TTC549 (cell line): ENCODE results near the gene JAG2.

Experiments used
- FAIRE-seq: peaks from 2 replicates; lab custom pipeline; 2012; peaks lifted over from hg19 to GRCh38; lab: Jason Lieb, UNC

The JAG2 gene

GRCh38 chr14:105181549-105182295 lies 13.1 kb upstream of the JAG2 start:
- FAIRE-seq: no peak

GRCh38 chr14:105180592-105181548 lies 12.3 kb upstream of the JAG2 start, which contains the start of gene NUDT14:
Gene NUDT14 (minus strand): TSS chr14:105181312. CDS start chr14:105181209, 103 bp downstream.
- FAIRE-seq: no peak

- no peak for FAIRE-seq
Measured at GRCh38 chr14:105179191-105179590, 10.6 kb upstream of the JAG2 start.

GRCh38 chr14:105178868-105179140 lies 10.2 kb upstream of the JAG2 start:
- FAIRE-seq: no peak

GRCh38 chr14:105178069-105178867 lies 9.7 kb upstream of the JAG2 start:
- FAIRE-seq: no peak

- no peak for FAIRE-seq
Measured at GRCh38 chr14:105177082-105177481, 8.5 kb upstream of the JAG2 start.

GRCh38 chr14:105176513-105176912 lies 7.9 kb upstream of the JAG2 start:
- no peak for FAIRE-seq

- FAIRE-seq: no peak
Measured at GRCh38 chr14:105173901-105174894, 5.6 kb upstream of the JAG2 start.

GRCh38 chr14:105173145-105173544 lies 4.6 kb upstream of the JAG2 start:
- FAIRE-seq: no peak

GRCh38 chr14:105172476-105172875 lies 3.9 kb upstream of the JAG2 start:
- no peak for FAIRE-seq

- FAIRE-seq: no peak
Measured at GRCh38 chr14:105171004-105171673, 2.6 kb upstream of the JAG2 start.

GRCh38 chr14:105169776-105170655 lies 1.4 kb upstream of the JAG2 start:
- no peak for FAIRE-seq

- FAIRE-seq: no peak
Measured at GRCh38 chr14:105168979-105169507, 467 bp upstream of the JAG2 start.

- no peak for FAIRE-seq
Measured at GRCh38 chr14:105168093-105168420, 519 bp downstream of the JAG2 start.

GRCh38 chr14:105167303-105168092 lies 1.1 kb downstream of the JAG2 start:
- no peak for FAIRE-seq

- FAIRE-seq: no peak
Measured at GRCh38 chr14:105166571-105167302, 1.8 kb downstream of the JAG2 start.

GRCh38 chr14:105165761-105166485 lies 2.7 kb downstream of the JAG2 start:
- FAIRE-seq: no peak
